AG04449 (cell line): ENCODE data around the gene MACIR.

Experiments
- CTCF ChIA-PET: fragments of 350-600 bp; formaldehyde crosslinking; extraction: SDS; loops from one replicate; lab custom pipeline; 2021; ENCODE audit warnings: antibody characterized with exemption; lab: Yijun Ruan, JAX
- POLR2A ChIA-PET: fragments of 400-600, 350-600 bp; formaldehyde crosslinking; extraction: SDS; loops from one replicate; lab custom pipeline; 2020; ENCODE audit warnings: antibody characterized with exemption, inconsistent platforms; lab: Yijun Ruan, JAX
- DNase-seq: peaks from one replicate; pipeline ENCODE4 v3.0.0-alpha.2; 2010; ENCODE audit warnings: low read depth, low spot score
- H3K4me3 ChIP-seq: 2 replicates; pipeline ENCODE4 v1.5.1; 2011; ENCODE audit warnings: low read depth, mild to moderate bottlenecking, control low read depth, low read length
- TF ChIP-seq, protein P1 (sequence below): IDR thresholded peaks from one replicate; pipeline ENCODE4 v1.5.1; 2011; ENCODE audit warnings: mild to moderate bottlenecking, moderate library complexity, low read length, control low read depth, inconsistent platforms; ENCODE audit not compliant: insufficient read depth; ENCODE audit errors: missing control alignments

The MACIR gene

DNA sequence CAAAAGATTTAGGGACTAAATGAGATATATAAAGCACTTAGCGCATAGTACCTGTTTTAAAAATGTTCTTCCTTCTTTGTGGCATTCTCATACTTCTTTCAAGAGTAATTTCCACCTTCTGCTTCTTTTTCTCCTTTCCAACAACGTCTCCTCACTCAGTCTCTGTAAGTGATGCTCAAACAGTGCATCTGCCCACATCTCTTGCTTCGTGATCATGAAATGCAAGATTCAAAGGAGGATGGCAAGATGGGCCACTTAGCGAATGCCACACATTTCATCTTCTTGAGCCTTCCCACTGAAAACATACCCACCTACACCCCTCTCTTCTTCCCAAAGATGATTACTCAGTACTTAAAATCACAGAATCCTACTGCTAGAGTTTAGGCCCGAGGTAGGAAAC, 36.9 kb downstream of the MACIR start:
- POLR2A ChIA-PET: no interaction called here
- TF ChIP-seq, protein P1, sequence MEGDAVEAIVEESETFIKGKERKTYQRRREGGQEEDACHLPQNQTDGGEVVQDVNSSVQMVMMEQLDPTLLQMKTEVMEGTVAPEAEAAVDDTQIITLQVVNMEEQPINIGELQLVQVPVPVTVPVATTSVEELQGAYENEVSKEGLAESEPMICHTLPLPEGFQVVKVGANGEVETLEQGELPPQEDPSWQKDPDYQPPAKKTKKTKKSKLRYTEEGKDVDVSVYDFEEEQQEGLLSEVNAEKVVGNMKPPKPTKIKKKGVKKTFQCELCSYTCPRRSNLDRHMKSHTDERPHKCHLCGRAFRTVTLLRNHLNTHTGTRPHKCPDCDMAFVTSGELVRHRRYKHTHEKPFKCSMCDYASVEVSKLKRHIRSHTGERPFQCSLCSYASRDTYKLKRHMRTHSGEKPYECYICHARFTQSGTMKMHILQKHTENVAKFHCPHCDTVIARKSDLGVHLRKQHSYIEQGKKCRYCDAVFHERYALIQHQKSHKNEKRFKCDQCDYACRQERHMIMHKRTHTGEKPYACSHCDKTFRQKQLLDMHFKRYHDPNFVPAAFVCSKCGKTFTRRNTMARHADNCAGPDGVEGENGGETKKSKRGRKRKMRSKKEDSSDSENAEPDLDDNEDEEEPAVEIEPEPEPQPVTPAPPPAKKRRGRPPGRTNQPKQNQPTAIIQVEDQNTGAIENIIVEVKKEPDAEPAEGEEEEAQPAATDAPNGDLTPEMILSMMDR: no peak
- CTCF ChIA-PET: no interaction called here

DNA sequence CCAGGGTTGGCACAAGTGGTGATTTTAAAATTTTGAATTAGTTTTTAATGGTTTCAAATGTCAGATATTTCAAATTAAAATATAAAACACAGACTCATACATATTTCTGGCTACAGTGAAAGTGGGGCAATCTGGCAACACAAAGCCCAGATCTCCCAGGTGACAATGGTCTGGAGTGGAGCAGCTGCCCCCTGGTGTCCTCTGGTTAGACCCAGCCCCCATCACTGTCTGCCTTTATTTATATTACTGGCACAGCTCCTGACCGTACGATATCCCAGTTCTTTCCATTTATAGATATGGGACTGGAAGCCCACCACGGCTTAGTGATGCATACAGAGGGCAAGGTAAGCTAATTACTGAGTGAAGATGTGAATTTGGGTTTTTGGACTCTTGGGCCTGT, 37.3 kb downstream of the MACIR start:
- no peak for DNase-seq
- POLR2A ChIA-PET: no interaction called here
- no peak overlapping the region for H3K4me3 ChIP-seq
- CTCF ChIA-PET: no interaction called here
- TF ChIP-seq, protein P1: no peak

More for the DNA sequence above, 36.9 kb downstream of the MACIR start:
- no peak for DNase-seq
- no peak overlapping the region for H3K4me3 ChIP-seq

DNA sequence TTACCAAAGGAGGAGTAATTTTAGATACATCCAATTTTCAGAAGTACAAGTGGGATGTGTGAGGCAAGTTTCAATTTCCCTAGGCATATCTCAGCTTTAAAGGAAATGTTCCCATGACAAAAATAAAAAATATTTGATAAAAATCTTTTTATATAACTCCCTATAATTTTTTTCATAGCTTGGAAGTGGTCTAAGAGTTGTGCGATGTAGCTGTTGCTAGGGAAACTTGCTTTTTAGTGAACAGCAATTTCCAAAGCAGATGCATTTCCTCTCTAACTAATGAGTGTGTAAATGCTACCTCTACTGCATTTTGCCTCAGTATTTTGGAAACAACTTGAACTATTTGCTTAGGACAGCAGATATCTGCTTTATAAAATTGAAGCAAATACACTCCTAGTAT, 39.6 kb downstream of the MACIR start:
- TF ChIP-seq, protein P1: no peak
- H3K4me3 ChIP-seq: no peak overlapping the region
- no peak for DNase-seq
- ChIA-PET CTCF (no interaction called here), POLR2A (no interaction called here)

DNA sequence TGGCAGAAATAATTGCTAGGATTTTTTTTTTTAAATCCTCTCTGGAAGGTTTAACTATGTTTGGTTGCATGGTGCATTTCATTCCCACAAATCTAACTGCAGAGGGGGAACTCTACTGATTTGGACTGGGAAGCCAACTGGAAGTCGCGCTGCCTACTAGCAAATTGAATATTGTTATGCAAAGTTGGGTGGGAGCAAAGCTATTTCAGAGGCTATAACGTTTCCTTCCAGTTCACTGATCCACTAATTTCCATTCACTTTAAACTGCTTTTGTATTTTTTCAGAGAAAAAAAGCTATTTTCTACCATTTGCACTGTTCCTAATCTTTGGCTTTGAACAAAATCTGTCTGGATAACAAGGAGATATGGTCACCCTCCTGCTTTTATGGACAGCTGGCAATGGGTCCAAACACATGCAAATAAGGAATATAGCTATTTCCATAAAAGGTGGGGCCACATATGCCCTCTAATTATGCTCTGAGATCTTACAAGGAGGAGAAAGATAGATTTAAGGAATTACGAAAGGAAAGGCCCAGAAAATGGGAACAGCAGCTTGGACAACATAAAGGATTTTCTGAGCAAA, 40.1 kb downstream of the MACIR start:
- DNase-seq: no peak
- no peak overlapping the region for H3K4me3 ChIP-seq
- CTCF ChIA-PET: interaction anchor here (1.1 kb wide), 1 partner anchor 66 kb away, joined by 3 read pairs; no protein-coding TSS in a partner anchor
- POLR2A ChIA-PET: no interaction called here
- TF ChIP-seq, protein P1: no peak

DNA sequence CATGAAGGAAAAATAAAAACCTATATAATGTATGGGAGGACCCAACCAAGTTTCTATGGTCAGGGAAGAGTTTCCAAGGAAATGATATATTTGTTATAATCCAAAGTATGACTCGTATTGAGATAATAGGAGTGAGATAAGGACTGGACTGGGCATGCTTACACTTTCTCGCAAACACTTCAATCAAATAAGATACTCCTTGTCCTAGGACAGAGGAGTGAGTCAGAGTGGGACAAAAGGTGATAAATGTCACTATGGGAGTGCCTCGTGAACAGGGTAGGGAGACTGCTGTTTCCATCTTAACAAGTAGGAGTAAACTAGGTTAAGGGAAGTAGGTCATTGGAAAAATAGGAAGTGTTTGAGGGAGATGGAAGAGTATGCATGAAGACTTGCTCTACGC, 47.2 kb downstream of the MACIR start:
- CTCF ChIA-PET: no interaction called here
- DNase-seq: no peak
- POLR2A ChIA-PET: no interaction called here
- no peak overlapping the region for H3K4me3 ChIP-seq
- TF ChIP-seq, protein P1: no peak

DNA sequence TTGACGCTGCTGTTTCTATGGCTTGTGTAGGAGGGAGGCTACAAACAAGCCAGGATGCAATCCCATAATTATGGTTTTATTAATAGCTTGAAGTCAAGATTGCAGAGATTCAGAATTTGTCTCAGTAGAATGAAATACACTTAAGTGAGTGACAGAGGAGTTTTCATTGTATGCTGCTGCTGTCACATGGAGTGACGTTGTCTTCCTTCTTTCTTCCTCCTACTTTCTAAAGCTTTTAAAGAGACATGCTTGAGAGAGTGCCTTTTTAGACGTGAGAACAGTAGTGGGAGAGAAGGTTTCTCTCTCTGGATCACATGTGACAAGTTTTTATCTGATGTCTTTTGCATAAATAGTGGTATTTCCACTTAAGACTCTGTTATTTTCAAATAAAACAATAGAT, 48.9 kb downstream of the MACIR start:
- H3K4me3 ChIP-seq: no peak overlapping the region
- ChIA-PET POLR2A (no interaction called here), CTCF (no interaction called here)
- no peak for DNase-seq
- TF ChIP-seq, protein P1: no peak
